SK-N-SH (cell line): Measurements from ENCODE around the gene ZAP70. TPM values are rescaled to one million over a fixed set of nuclear protein-coding genes. Genes with fewer than 3 reads are reported as not detected.

Experiments
- CTCF ChIA-PET: fragments of 300-600, 350-600 bp; formaldehyde crosslinking; extraction: SDS; loops from one replicate; lab custom pipeline; 2021; lab: Yijun Ruan, JAX
- POLR2A ChIA-PET: fragments of 350-600 bp; sonication (Branson Sonifier 250); formaldehyde crosslinking; extraction: SDS; loops from one replicate; lab custom pipeline; 2020; ENCODE audit warnings: antibody characterized with exemption, inconsistent platforms; lab: Yijun Ruan, JAX
- DNase-seq: peaks from one replicate; pipeline ENCODE4 v3.0.0; 2012
- H2AFZ ChIP-seq: fragments of 200-600 bp; sonication (generic); 2 replicates; pipeline ENCODE4 v1.8.1; 2016; ENCODE audit warnings: antibody characterized with exemption, mild to moderate bottlenecking, low read depth
- H3F3A ChIP-seq: fragments of 200-600 bp; sonication (generic); replicated peaks from 2 replicates; pipeline ENCODE3; 2016; ENCODE audit warnings: antibody characterized with exemption, mild to moderate bottlenecking; ENCODE audit not compliant: insufficient read depth
- H3K27ac ChIP-seq, 2 experiments: fragments of 200-500 bp in 1 of 2; fragments of 200-600 bp in 1 of 2; sonication (Bioruptor generic) in 1 of 2; sonication (generic), shearing (Covaris generic) in 1 of 2; 2 replicates each; pipeline versions ENCODE4 v1.5.1 to v1.6.1; 2014 to 2016; ENCODE audit warnings: low read depth in 2 of 2, inconsistent platforms in 1 of 2, low read length in 1 of 2, mild to moderate bottlenecking in 1 of 2, mixed read lengths in 1 of 2
- H3K27me3 ChIP-seq: fragments of 200-600 bp; sonication (generic), shearing (Covaris generic); 2 replicates; pipeline ENCODE4 v1.6.1; 2016; ENCODE audit warnings: mixed run types; ENCODE audit not compliant: insufficient read depth
- H3K36me3 ChIP-seq, 2 experiments: fragments of 200-500 bp in 1 of 2; fragments of 200-600 bp in 1 of 2; sonication (Bioruptor generic) in 1 of 2; sonication (generic) in 1 of 2; replicated peaks in 1 of 2; 2 replicates each; pipeline versions ENCODE3 to v1.5.1; 2014 to 2016; ENCODE audit warnings: low read length in 1 of 2, mild to moderate bottlenecking in 1 of 2; ENCODE audit not compliant: insufficient read depth in 2 of 2, control insufficient read depth in 1 of 2
- H3K4me1 ChIP-seq, 2 experiments: fragments of 200-500 bp in 1 of 2; fragments of 200-600 bp in 1 of 2; sonication (Bioruptor generic) in 1 of 2; sonication (generic), shearing (Covaris generic) in 1 of 2; 2 replicates each; pipeline versions ENCODE4 v1.5.1 to v1.6.1; 2014 to 2016; ENCODE audit warnings: low read depth in 1 of 2, low read length in 1 of 2, mixed run types in 1 of 2; ENCODE audit not compliant: insufficient read depth in 2 of 2, control insufficient read depth in 1 of 2
- H3K4me2 ChIP-seq: fragments of 200-600 bp; sonication (generic), shearing (Covaris generic); 2 replicates; pipeline ENCODE4 v1.6.1; 2017; ENCODE audit warnings: mixed run types
- H3K4me3 ChIP-seq, 2 experiments: fragments of 200-500 bp in 1 of 2; fragments of 200-600 bp in 1 of 2; sonication (Bioruptor generic) in 1 of 2; sonication (generic), shearing (Covaris generic) in 1 of 2; 2 replicates each; pipeline versions ENCODE4 v1.5.1 to v1.8.1; 2014 to 2016; ENCODE audit warnings: low read depth in 2 of 2, inconsistent platforms in 1 of 2, low read length in 1 of 2, mild to moderate bottlenecking in 1 of 2, mixed read lengths in 1 of 2, moderate library complexity in 1 of 2
- H3K79me2 ChIP-seq: fragments of 200-600 bp; sonication (generic); 2 replicates; pipeline ENCODE4 v1.8.1; 2017; ENCODE audit warnings: mild to moderate bottlenecking; ENCODE audit not compliant: insufficient read depth
- H3K9ac ChIP-seq: fragments of 200-600 bp; sonication (generic); 2 replicates; pipeline ENCODE4 v1.6.1; 2017; ENCODE audit warnings: mixed run types
- H3K9me2 ChIP-seq: fragments of 200-600 bp; sonication (generic); 2 replicates; pipeline ENCODE4 v1.6.1; 2017; ENCODE audit warnings: mixed run types
- H3K9me3 ChIP-seq: fragments of 200-600 bp; sonication (generic); 2 replicates; pipeline ENCODE4 v1.6.1; 2017; ENCODE audit warnings: mixed run types, mild to moderate bottlenecking, moderate library complexity
- H4K20me1 ChIP-seq: fragments of 200-600 bp; sonication (generic); 2 replicates; pipeline ENCODE4 v1.6.1; 2017; ENCODE audit warnings: mild to moderate bottlenecking, mixed run types; ENCODE audit not compliant: insufficient read depth
- ELF1 ChIP-seq: IDR thresholded peaks from 2 replicates; pipeline ENCODE4 v1.4.0; 2012
- EZH2phosphoT487 ChIP-seq: fragments of 200-600 bp; sonication (generic); IDR thresholded peaks from 2 replicates; pipeline ENCODE4 v1.6.1; 2017; ENCODE audit warnings: low read depth, mixed run types, mild to moderate bottlenecking, antibody characterized with exemption, moderate library complexity, borderline replicate concordance
- FOXJ3 ChIP-seq: sonication (generic); formaldehyde crosslinking; IDR thresholded peaks from 2 replicates; pipeline ENCODE4 v1.5.1; 2020; ENCODE audit warnings: mild to moderate bottlenecking, missing genetic modification reagents
- FOXM1 ChIP-seq: IDR thresholded peaks from 2 replicates; pipeline ENCODE4 v1.4.0; 2012; ENCODE audit warnings: low read depth, mild to moderate bottlenecking
- GABPA ChIP-seq: IDR thresholded peaks from 2 replicates; pipeline ENCODE4 v1.4.0; 2012; ENCODE audit warnings: low read depth, mild to moderate bottlenecking
- GATA2 ChIP-seq: sonication (generic); formaldehyde crosslinking; IDR thresholded peaks from 2 replicates; pipeline ENCODE4 v1.5.0; 2020; ENCODE audit warnings: mild to moderate bottlenecking, missing genetic modification reagents
- JUND ChIP-seq: IDR thresholded peaks from 2 replicates; pipeline ENCODE4 v1.4.0; 2012
- MEF2A ChIP-seq: IDR thresholded peaks from 2 replicates; pipeline ENCODE4 v1.4.0; 2012; ENCODE audit warnings: low read depth, borderline replicate concordance
- NFIC ChIP-seq: IDR thresholded peaks from 2 replicates; pipeline ENCODE4 v1.4.0; 2012; ENCODE audit warnings: borderline replicate concordance
- NRF1 ChIP-seq: IDR thresholded peaks from 2 replicates; pipeline ENCODE4 v1.6.1; 2012; ENCODE audit warnings: low read depth, mild to moderate bottlenecking, low read length
- POLR2AphosphoS5 ChIP-seq: IDR thresholded peaks from 2 replicates; pipeline ENCODE4 v1.6.1; 2012; ENCODE audit warnings: low read depth, low read length
- RAD21 ChIP-seq: IDR thresholded peaks from 2 replicates; pipeline ENCODE4 v1.6.1; 2012; ENCODE audit warnings: mild to moderate bottlenecking, low read length
- SIN3A ChIP-seq: IDR thresholded peaks from 2 replicates; pipeline ENCODE4 v1.6.1; 2012; ENCODE audit warnings: low read depth, mild to moderate bottlenecking, low read length, moderate library complexity, borderline replicate concordance
- TAF1 ChIP-seq: IDR thresholded peaks from 2 replicates; pipeline ENCODE4 v1.6.1; 2012; ENCODE audit warnings: low read depth, mild to moderate bottlenecking, low read length, moderate library complexity, borderline replicate concordance
- TCF12 ChIP-seq: IDR thresholded peaks from 2 replicates; pipeline ENCODE4 v1.4.0; 2012
- YY1 ChIP-seq: IDR thresholded peaks from 2 replicates; pipeline ENCODE4 v1.4.0; 2012; ENCODE audit warnings: low read depth, mild to moderate bottlenecking
- WGBS: methylation state at CpG from one replicate; pipeline ENCODE4 v1.1.6; 2017; ENCODE audit warnings: low lambda C conversion rate; 5-methylcytosine and 5-hydroxymethylcytosine counted together
- polyA plus RNA-seq, 3 experiments: library from polyadenylated mRNA; depleted of rRNA; stranded (reverse); fragments of >200 nt; gene quantifications; 2 replicates each; pipeline ENCODE4 v1.2.3, GENCODE V29; 2012
- TF ChIP-seq, protein P1 (sequence below): fragments of 200-600 bp; sonication (generic); IDR thresholded peaks from 2 replicates; pipeline ENCODE4 v1.6.1; 2017; ENCODE audit warnings: antibody characterized with exemption, mild to moderate bottlenecking, moderate library complexity
- TF ChIP-seq, protein P2 (sequence below): IDR thresholded peaks from 2 replicates; pipeline ENCODE4; 2012
- TF ChIP-seq, protein P3 (sequence below): IDR thresholded peaks from 2 replicates; pipeline ENCODE4 v1.4.0; 2012; ENCODE audit warnings: low read depth, borderline replicate concordance
- TF ChIP-seq, protein P4 (sequence below): IDR thresholded peaks from 2 replicates; pipeline ENCODE4 v1.4.0; 2012; ENCODE audit warnings: low read depth

The ZAP70 gene
- polyA plus RNA-seq, 1 of the 3 experiments (the other 2 are of a cell fraction), result 0.05 TPM

DNA sequence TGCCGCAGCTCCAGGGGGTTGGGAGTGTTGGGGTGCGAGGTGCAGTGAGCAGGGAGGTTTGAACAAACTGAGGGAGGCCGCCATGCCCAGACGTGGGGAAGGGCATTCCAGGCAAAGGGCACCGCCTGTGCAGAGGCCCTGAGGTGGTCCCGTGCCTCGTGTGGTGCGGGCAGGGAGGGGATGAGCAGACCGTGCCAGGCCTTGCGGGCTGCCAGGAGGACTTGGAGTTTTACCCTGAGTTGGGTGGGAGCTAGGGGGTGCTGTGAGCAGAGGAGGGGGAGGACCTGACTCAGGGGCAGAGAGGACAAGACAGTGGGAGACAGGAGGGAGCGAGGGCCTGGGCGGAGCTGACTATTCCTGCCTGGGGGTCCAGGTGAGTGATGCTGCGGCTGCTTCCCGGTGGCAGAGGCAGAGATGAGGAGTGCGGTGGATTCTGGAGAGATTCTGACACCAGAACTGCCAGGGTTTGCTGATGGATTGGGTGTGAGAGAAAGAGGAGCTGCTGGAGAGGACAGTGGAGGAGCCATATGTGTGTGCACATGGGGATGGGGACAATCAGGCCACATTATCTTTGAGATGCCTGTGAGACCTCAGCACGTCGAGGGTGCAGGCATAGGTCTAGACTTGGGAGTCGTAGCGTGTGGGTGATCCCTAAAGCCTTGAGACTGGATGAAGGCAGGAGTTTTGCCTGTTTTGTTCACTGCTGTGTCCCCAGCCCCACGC, 23.4 kb downstream of the ZAP70 start (continued):
- TF ChIP-seq, protein P1, sequence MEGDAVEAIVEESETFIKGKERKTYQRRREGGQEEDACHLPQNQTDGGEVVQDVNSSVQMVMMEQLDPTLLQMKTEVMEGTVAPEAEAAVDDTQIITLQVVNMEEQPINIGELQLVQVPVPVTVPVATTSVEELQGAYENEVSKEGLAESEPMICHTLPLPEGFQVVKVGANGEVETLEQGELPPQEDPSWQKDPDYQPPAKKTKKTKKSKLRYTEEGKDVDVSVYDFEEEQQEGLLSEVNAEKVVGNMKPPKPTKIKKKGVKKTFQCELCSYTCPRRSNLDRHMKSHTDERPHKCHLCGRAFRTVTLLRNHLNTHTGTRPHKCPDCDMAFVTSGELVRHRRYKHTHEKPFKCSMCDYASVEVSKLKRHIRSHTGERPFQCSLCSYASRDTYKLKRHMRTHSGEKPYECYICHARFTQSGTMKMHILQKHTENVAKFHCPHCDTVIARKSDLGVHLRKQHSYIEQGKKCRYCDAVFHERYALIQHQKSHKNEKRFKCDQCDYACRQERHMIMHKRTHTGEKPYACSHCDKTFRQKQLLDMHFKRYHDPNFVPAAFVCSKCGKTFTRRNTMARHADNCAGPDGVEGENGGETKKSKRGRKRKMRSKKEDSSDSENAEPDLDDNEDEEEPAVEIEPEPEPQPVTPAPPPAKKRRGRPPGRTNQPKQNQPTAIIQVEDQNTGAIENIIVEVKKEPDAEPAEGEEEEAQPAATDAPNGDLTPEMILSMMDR, result no peak
- no peak for TF ChIP-seq EZH2phosphoT487
- TF ChIP-seq NFIC, result no peak
- TF ChIP-seq, protein P2, sequence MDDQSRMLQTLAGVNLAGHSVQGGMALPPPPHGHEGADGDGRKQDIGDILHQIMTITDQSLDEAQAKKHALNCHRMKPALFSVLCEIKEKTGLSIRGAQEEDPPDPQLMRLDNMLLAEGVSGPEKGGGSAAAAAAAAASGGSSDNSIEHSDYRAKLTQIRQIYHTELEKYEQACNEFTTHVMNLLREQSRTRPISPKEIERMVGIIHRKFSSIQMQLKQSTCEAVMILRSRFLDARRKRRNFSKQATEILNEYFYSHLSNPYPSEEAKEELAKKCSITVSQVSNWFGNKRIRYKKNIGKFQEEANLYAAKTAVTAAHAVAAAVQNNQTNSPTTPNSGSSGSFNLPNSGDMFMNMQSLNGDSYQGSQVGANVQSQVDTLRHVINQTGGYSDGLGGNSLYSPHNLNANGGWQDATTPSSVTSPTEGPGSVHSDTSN, result no peak
- no peak for TF ChIP-seq GABPA
- no peak for TF ChIP-seq TAF1
- TF ChIP-seq, protein P3, sequence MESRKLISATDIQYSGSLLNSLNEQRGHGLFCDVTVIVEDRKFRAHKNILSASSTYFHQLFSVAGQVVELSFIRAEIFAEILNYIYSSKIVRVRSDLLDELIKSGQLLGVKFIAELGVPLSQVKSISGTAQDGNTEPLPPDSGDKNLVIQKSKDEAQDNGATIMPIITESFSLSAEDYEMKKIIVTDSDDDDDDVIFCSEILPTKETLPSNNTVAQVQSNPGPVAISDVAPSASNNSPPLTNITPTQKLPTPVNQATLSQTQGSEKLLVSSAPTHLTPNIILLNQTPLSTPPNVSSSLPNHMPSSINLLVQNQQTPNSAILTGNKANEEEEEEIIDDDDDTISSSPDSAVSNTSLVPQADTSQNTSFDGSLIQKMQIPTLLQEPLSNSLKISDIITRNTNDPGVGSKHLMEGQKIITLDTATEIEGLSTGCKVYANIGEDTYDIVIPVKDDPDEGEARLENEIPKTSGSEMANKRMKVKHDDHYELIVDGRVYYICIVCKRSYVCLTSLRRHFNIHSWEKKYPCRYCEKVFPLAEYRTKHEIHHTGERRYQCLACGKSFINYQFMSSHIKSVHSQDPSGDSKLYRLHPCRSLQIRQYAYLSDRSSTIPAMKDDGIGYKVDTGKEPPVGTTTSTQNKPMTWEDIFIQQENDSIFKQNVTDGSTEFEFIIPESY, result no peak
- no peak for TF ChIP-seq FOXJ3
- TF ChIP-seq, all 33 proteins: peak for 0

- Histone ChIP-seq H3K9me3 (no peaks in the 10 kb centered on the region), H2AFZ (no peak overlapping the region), H3K9ac (no peak overlapping the region), H3K36me3 (no peaks in the 10 kb centered on the region), H3F3A (no peaks in the 10 kb centered on the region), H3K4me3 (no peak overlapping the region), H3K27me3 (no peaks in the 10 kb centered on the region), H3K4me1 (no peaks in the 10 kb centered on the region; a peak in 1 of 4 replicates), H3K9me2 (no peaks in the 10 kb centered on the region), H3K79me2 (no peaks in the 10 kb centered on the region), H3K27ac (no peak overlapping the region), H3K4me2 (no peak overlapping the region), H4K20me1 (no peaks in the 10 kb centered on the region)
- DNase-seq, result no peak
- WGBS, result 71% methylated on average over 22 of the region's 32 CpGs
- TF ChIP-seq TAF1 (no peak), NFIC (no peak), TCF12 (no peak), RAD21 (no peak), NRF1 (no peak), SIN3A (no peak), ELF1 (no peak), YY1 (no peak), POLR2AphosphoS5 (no peak), JUND (no peak), MEF2A (no peak), GATA2 (no peak), EZH2phosphoT487 (no peak), GABPA (no peak), FOXM1 (no peak)
- TF ChIP-seq, protein P1, result no peak
- TF ChIP-seq, protein P2, result no peak
- TF ChIP-seq, protein P4, sequence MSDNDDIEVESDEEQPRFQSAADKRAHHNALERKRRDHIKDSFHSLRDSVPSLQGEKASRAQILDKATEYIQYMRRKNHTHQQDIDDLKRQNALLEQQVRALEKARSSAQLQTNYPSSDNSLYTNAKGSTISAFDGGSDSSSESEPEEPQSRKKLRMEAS, result no peak
- ChIA-PET POLR2A (no interaction called here), CTCF (interaction anchor here (1.3 kb wide), 1 partner anchor 647 kb away, joined by 4 read pairs; no protein-coding TSS in a partner anchor)
These were observed 24.2 kb downstream of the ZAP70 start for GRCh38 chr2:97737421-97738178.
